Measurements from ENCODE around the gene SCAANT1.

DNA sequence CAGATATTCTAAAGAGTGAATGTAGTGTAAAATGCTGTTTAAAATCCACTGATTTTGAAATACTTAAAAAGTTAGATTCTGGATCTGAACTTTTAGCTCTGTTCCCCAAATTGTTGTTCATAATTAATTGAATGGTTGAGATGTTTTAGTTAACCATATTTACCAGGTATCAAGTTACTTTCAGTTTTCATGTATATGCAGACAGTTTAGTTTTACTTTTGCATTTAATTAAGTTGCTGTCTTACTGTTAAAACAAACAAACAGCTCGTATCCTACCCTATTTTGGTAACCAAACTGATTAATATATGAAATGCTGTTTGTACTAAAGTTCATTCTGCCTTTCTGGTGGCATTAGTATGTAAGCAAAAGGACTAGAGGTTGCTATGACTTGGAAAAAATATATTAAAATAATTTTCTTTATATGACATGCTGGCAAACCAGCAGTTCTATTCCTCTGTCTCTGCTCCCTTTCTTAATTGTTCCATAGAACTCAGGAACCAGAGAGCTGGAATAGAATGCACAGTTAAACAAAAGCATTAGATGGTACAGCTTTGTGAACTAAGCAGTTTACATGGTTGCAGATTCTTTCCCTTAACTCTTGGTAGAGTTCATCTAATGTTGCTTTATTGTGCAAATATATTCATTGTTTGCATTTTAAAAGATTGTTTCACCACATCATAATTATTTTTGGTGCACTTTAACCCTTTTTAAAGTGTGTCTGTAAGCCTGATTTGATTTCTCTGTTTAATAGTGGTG lies 39.5 kb upstream of the SCAANT1 start:
- TF ChIP-seq, protein P1, sequence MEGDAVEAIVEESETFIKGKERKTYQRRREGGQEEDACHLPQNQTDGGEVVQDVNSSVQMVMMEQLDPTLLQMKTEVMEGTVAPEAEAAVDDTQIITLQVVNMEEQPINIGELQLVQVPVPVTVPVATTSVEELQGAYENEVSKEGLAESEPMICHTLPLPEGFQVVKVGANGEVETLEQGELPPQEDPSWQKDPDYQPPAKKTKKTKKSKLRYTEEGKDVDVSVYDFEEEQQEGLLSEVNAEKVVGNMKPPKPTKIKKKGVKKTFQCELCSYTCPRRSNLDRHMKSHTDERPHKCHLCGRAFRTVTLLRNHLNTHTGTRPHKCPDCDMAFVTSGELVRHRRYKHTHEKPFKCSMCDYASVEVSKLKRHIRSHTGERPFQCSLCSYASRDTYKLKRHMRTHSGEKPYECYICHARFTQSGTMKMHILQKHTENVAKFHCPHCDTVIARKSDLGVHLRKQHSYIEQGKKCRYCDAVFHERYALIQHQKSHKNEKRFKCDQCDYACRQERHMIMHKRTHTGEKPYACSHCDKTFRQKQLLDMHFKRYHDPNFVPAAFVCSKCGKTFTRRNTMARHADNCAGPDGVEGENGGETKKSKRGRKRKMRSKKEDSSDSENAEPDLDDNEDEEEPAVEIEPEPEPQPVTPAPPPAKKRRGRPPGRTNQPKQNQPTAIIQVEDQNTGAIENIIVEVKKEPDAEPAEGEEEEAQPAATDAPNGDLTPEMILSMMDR (IDR thresholded peaks at IDR 0.05): no peak
- no peak for TF ChIP-seq POLR2A (IDR thresholded peaks at IDR 0.05)
